GM10847 (cell line): ENCODE measurements around the gene SPCS2.

Source experiments
- POLR2A ChIP-seq: IDR thresholded peaks from 2 replicates; pipeline ENCODE4 v1.6.1; 2011; ENCODE audit not compliant: insufficient read length; ENCODE audit errors: extremely low read depth

SPCS2 gene

GRCh38 chr11:74971424-74971823 lies 22.4 kb downstream of the SPCS2 start:
- no peak for TF ChIP-seq POLR2A

- TF ChIP-seq POLR2A = no peak
Measured at GRCh38 chr11:74978041-74978440, 29.0 kb downstream of the SPCS2 start.

- TF ChIP-seq POLR2A = no peak
Measured at GRCh38 chr11:74980634-74981033, 31.6 kb downstream of the SPCS2 start.

- TF ChIP-seq POLR2A = no peak
Measured at GRCh38 chr11:74981888-74982287, 32.8 kb downstream of the SPCS2 start.

- no peak for TF ChIP-seq POLR2A
Measured at GRCh38 chr11:74984070-74984469, 35.0 kb downstream of the SPCS2 start.

- TF ChIP-seq POLR2A = no peak
Measured at GRCh38 chr11:74984730-74985129, 35.7 kb downstream of the SPCS2 start.

- peak; percentile 58 for TF ChIP-seq POLR2A
Measured at GRCh38 chr11:74988541-74989259, 39.6 kb downstream of the SPCS2 start, which contains the start of gene NEU3. NEU3 (plus strand) TSS chr11:74988933; CDS start chr11:74989061, 128 bp downstream.

GRCh38 chr11:74989260-74989638 lies 40.2 kb downstream of the SPCS2 start:
- no peak for TF ChIP-seq POLR2A

- TF ChIP-seq POLR2A = no peak
Measured at GRCh38 chr11:74990941-74991340, 41.9 kb downstream of the SPCS2 start.

GRCh38 chr11:74992852-74993251 lies 43.8 kb downstream of the SPCS2 start:
- no peak for TF ChIP-seq POLR2A

GRCh38 chr11:75000975-75001354 lies 51.9 kb downstream of the SPCS2 start:
- no peak for TF ChIP-seq POLR2A

- TF ChIP-seq POLR2A = no peak
Measured at GRCh38 chr11:75001686-75002085, 52.6 kb downstream of the SPCS2 start.

- TF ChIP-seq POLR2A = no peak
Measured at GRCh38 chr11:75002516-75002915, 53.5 kb downstream of the SPCS2 start.

GRCh38 chr11:75004215-75004614 lies 55.1 kb downstream of the SPCS2 start:
- TF ChIP-seq POLR2A = no peak

GRCh38 chr11:75011357-75011756 lies 62.3 kb downstream of the SPCS2 start:
- no peak for TF ChIP-seq POLR2A

GRCh38 chr11:75011872-75012271 lies 62.8 kb downstream of the SPCS2 start:
- no peak for TF ChIP-seq POLR2A

GRCh38 chr11:75013051-75013450 lies 64.0 kb downstream of the SPCS2 start:
- TF ChIP-seq POLR2A = no peak
